DMS 273 (cell line): ENCODE results near the gene CNOT9.
"Not testable (repeated sequence)": the region's sequence is repeated elsewhere in the genome, so short reads cannot be mapped to it uniquely, and the experiment has no call there.

Source experiments
- DNase-seq: peaks from one replicate; lab custom pipeline; 2025; ENCODE audit not compliant: unreplicated experiment; lab: John Stamatoyannopoulos, UW

The CNOT9 gene

GRCh38 chr2:218568190-218569037 lies at the start of gene CNOT9, which contains the start of gene USP37:
TSS of gene CNOT9 (plus strand) at chr2:218568839. CDS start at chr2:218568955, 116 bp downstream.
TSS of gene USP37 (minus strand) at chr2:218568351. CDS start at chr2:218558653, 9,698 bp downstream.
- DNase-seq, result peak; percentile 99

GRCh38 chr2:218518876-218519275 lies 49.8 kb upstream of the CNOT9 start:
- no peak for DNase-seq

GRCh38 chr2:218523651-218524050 lies 45.0 kb upstream of the CNOT9 start:
- no peak for DNase-seq

- not testable (repeated sequence) for DNase-seq
These were observed 40.2 kb upstream of the CNOT9 start for GRCh38 chr2:218528409-218528808.

- DNase-seq, result no peak
These were observed 38.6 kb upstream of the CNOT9 start for GRCh38 chr2:218529990-218530389.

GRCh38 chr2:218536804-218537494 lies 31.7 kb upstream of the CNOT9 start:
- DNase-seq, result no peak

GRCh38 chr2:218540015-218540414 lies 28.6 kb upstream of the CNOT9 start:
- DNase-seq, result no peak

- DNase-seq, result no peak
These were observed 22.6 kb upstream of the CNOT9 start for GRCh38 chr2:218546012-218546411.

- no peak for DNase-seq
These were observed 21.1 kb upstream of the CNOT9 start for GRCh38 chr2:218547511-218547910.

GRCh38 chr2:218547978-218548377 lies 20.7 kb upstream of the CNOT9 start:
- no peak for DNase-seq

GRCh38 chr2:218554225-218554624 lies 14.4 kb upstream of the CNOT9 start:
- not testable (repeated sequence) for DNase-seq

- DNase-seq, result no peak
These were observed 13.1 kb upstream of the CNOT9 start for GRCh38 chr2:218555527-218555926.

GRCh38 chr2:218557941-218558340 lies 10.7 kb upstream of the CNOT9 start:
- DNase-seq, result no peak

GRCh38 chr2:218558986-218559385 lies 9.7 kb upstream of the CNOT9 start:
- no peak for DNase-seq

- DNase-seq, result no peak
These were observed 4.6 kb upstream of the CNOT9 start for GRCh38 chr2:218564056-218564455.

GRCh38 chr2:218566296-218566695 lies 2.3 kb upstream of the CNOT9 start:
- no peak for DNase-seq

- peak; percentile 87 for DNase-seq
These were observed 846 bp upstream of the CNOT9 start for GRCh38 chr2:218567797-218568189.

GRCh38 chr2:218569038-218569431 lies 396 bp downstream of the CNOT9 start:
- DNase-seq, result peak; percentile 78

GRCh38 chr2:218569661-218570500 lies 1.2 kb downstream of the CNOT9 start:
- DNase-seq, result peak; percentile 35

- peak; percentile 11 for DNase-seq
These were observed 2.2 kb downstream of the CNOT9 start for GRCh38 chr2:218570850-218571249.

- no peak for DNase-seq
These were observed 8.2 kb downstream of the CNOT9 start for GRCh38 chr2:218576854-218577253.
